Gastrocnemius medialis (tissue), 4 donors: Measurements from ENCODE around the gene POP5. TPM values are rescaled to one million over a fixed set of nuclear protein-coding genes. Genes with fewer than 3 reads are reported as not detected.
"Not testable (repeated sequence)": the region's sequence is repeated elsewhere in the genome, so short reads cannot be mapped to it uniquely, and the experiment has no call there.

ENCODE experiments used
- ATAC-seq, 2 donors: fragments of 150-250 bp; one replicate each; pipeline ENCODE4 v1.9.1; 2016
- DNase-seq, 2 donors: peaks; one replicate each; pipeline ENCODE4 v3.0.0-alpha.2; 2019
- H3K27ac ChIP-seq, 4 donors: fragments of 200-600 bp; sonication (generic); 1 replicate in 1 of 4; 2 replicates in 3 of 4; pipeline ENCODE4 v1.5.1; 2016 to 2018; ENCODE audit warnings: mild to moderate bottlenecking in 2 of 4, moderate library complexity in 1 of 4
- H3K27me3 ChIP-seq, 3 donors: fragments of 200-600 bp; sonication (generic) in 2 of 3; 1 replicate in 1 of 3; 2 replicates in 2 of 3; pipeline versions ENCODE4 v1.5.1 to v1.6.0; 2016 to 2019; ENCODE audit warnings: mild to moderate bottlenecking in 1 of 3, moderate library complexity in 1 of 3
- H3K36me3 ChIP-seq, 2 donors: fragments of 200-600 bp; sonication (generic) in 1 of 2; one replicate each; pipeline ENCODE4 v1.5.1; 2017 to 2018
- H3K4me1 ChIP-seq, 2 donors: fragments of 200-600 bp; sonication (generic) in 1 of 2; one replicate each; pipeline ENCODE4 v1.5.1; 2016 to 2017; ENCODE audit warnings: mild to moderate bottlenecking in 2 of 2
- H3K4me3 ChIP-seq, 4 donors: fragments of 200-600 bp; sonication (generic) in 3 of 4; 1 replicate in 1 of 4; 2 replicates in 3 of 4; pipeline ENCODE4 v1.5.1; 2016 to 2019; ENCODE audit warnings: mild to moderate bottlenecking in 2 of 4
- H3K9me3 ChIP-seq, 3 donors: fragments of 200-600 bp; sonication (generic) in 2 of 3; 1 replicate in 1 of 3; 2 replicates in 2 of 3; pipeline ENCODE4 v1.5.1; 2016 to 2019
- CTCF ChIP-seq, 5 experiments: fragments of 450-650 bp in 3 of 5; fragments of 200-600 bp in 2 of 5; sonication (generic) in 2 of 5; IDR thresholded peaks in 4 of 5; conservative IDR thresholded peaks in 1 of 5; 1 replicate in 4 of 5; 2 replicates in 1 of 5; pipeline ENCODE4 v1.5.1; 2016 to 2019; ENCODE audit warnings: antibody characterized with exemption in 5 of 5, mild to moderate bottlenecking in 3 of 5, moderate library complexity in 3 of 5
- POLR2A ChIP-seq, 2 donors: fragments of 450-650 bp; IDR thresholded peaks; one replicate each; pipeline ENCODE4 v1.6.1; 2017; ENCODE audit warnings: antibody characterized with exemption in 2 of 2, mild to moderate bottlenecking in 2 of 2, moderate library complexity in 2 of 2
- in situ Hi-C, 4 donors: fragments of 200-750 bp; cut with MboI; loops; one replicate each; pipeline versions ENCODE4 v1.15.0 to v1.8.0; 2017; ENCODE audit warnings: low sequenced_read_pairs in 4 of 4
- intact Hi-C: fragments of 100-400 bp; cut with DNase I; formaldehyde crosslinking; loops from one replicate; pipeline ENCODE4 v1.15.1; 2023; ENCODE audit warnings: low total_unique reads
- total RNA-seq, 4 donors: library from RNA; depleted of rRNA; stranded (reverse); fragments of >200 nt; gene quantifications; one replicate each; pipeline versions ENCODE4 v1.1.0 to v1.2.3, GENCODE V29; 2016

POP5 gene
- total RNA-seq, 4 donors from 2014 or later: 12.2 to 23.3 (median 15.2) TPM

GRCh38 chr12:120620624-120621023, 39.4 kb upstream of the POP5 start:
- in situ Hi-C loops (no loop called here), intact Hi-C loops (no loop called here)
- DNase-seq (no peak), ATAC-seq (no peak)
- Histone ChIP-seq H3K9me3 (no peaks in the 10 kb centered on the region), H3K4me3 (no peak overlapping the region), H3K36me3 (no peaks in the 10 kb centered on the region), H3K27ac (no peak overlapping the region), H3K4me1 (no peaks in the 10 kb centered on the region), H3K27me3 (peaks cover 0 to 12% (median 0%) of the 10 kb centered on the region in 3 donors)
- no peak for TF ChIP-seq CTCF (IDR thresholded peaks at IDR 0.05 in 4 of 5, conservative IDR thresholded peaks at IDR 0.05 in 1 of 5)
- no peak for TF ChIP-seq POLR2A (IDR thresholded peaks at IDR 0.05)

GRCh38 chr12:120618954-120619615, 37.9 kb upstream of the POP5 start:
- no peak for ATAC-seq
- no peak overlapping the region for H3K4me3 ChIP-seq
- in situ Hi-C loops (no loop called here), intact Hi-C loops (loop anchor here (5.0 kb wide), 1 partner anchor 1333 kb away; no protein-coding TSS in a partner anchor)
- H3K36me3 ChIP-seq: no peaks in the 10 kb centered on the region
- H3K9me3 ChIP-seq: no peaks in the 10 kb centered on the region
- H3K27ac ChIP-seq: no peak overlapping the region
- TF ChIP-seq POLR2A (IDR thresholded peaks at IDR 0.05) (no peak), CTCF (IDR thresholded peaks at IDR 0.05 in 4 of 5, conservative IDR thresholded peaks at IDR 0.05 in 1 of 5) (no peak)
- peaks cover 0 to 12% (median 0%) of the 10 kb centered on the region in 3 donors for H3K27me3 ChIP-seq
- no peaks in the 10 kb centered on the region for H3K4me1 ChIP-seq
- DNase-seq: no peak

GRCh38 chr12:120617767-120618166, 36.6 kb upstream of the POP5 start:
- H3K36me3 ChIP-seq, H3K9me3 ChIP-seq, H3K27ac ChIP-seq, ATAC-seq, DNase-seq, H3K4me1 ChIP-seq, in situ Hi-C loops, H3K4me3 ChIP-seq: not testable (repeated sequence)
- intact Hi-C loops: loop anchor here (5.0 kb wide), 1 partner anchor 1335 kb away; no protein-coding TSS in a partner anchor
- peaks cover 0 to 12% (median 0%) of the 10 kb centered on the region in 3 donors for H3K27me3 ChIP-seq

- H3K4me1 ChIP-seq, DNase-seq, in situ Hi-C loops, ATAC-seq, H3K4me3 ChIP-seq, H3K27ac ChIP-seq, H3K36me3 ChIP-seq, H3K9me3 ChIP-seq: not testable (repeated sequence)
- peaks cover 0 to 12% (median 0%) of the 10 kb centered on the region in 3 donors for H3K27me3 ChIP-seq
- intact Hi-C loops: loop anchor here (5.0 kb wide), 1 partner anchor 1335 kb away; no protein-coding TSS in a partner anchor
Measured at GRCh38 chr12:120617193-120617592, 36.0 kb upstream of the POP5 start.

GRCh38 chr12:120614848-120615247, 33.6 kb upstream of the POP5 start:
- Histone ChIP-seq H3K9me3 (no peaks in the 10 kb centered on the region), H3K4me3 (no peak overlapping the region), H3K4me1 (no peaks in the 10 kb centered on the region), H3K36me3 (no peaks in the 10 kb centered on the region), H3K27me3 (peaks cover 0 to 5% (median 0%) of the 10 kb centered on the region in 3 donors), H3K27ac (no peak overlapping the region)
- DNase-seq (no peak), ATAC-seq (no peak)
- intact Hi-C loops: loop anchor here (5.0 kb wide), 1 partner anchor 1337 kb away; no protein-coding TSS in a partner anchor
- in situ Hi-C loops: no loop called here
- TF ChIP-seq POLR2A (IDR thresholded peaks at IDR 0.05) (no peak), CTCF (IDR thresholded peaks at IDR 0.05 in 4 of 5, conservative IDR thresholded peaks at IDR 0.05 in 1 of 5) (no peak)

- H3K4me3 ChIP-seq, H3K9me3 ChIP-seq, in situ Hi-C loops, H3K27me3 ChIP-seq, DNase-seq, intact Hi-C loops, H3K27ac ChIP-seq, ATAC-seq, H3K4me1 ChIP-seq, H3K36me3 ChIP-seq: not testable (repeated sequence)
Measured at GRCh38 chr12:120611534-120611933, 30.3 kb upstream of the POP5 start.
